GM06990 (cell line): ENCODE data around the gene TNRC6C.

ENCODE experiments used
- DNase-seq: peaks from one replicate; pipeline ENCODE4 v3.0.0-alpha.2; 2011; ENCODE audit not compliant: insufficient read length; ENCODE audit errors: extremely low read depth
- H3K27me3 ChIP-seq: replicated peaks from 2 replicates; pipeline ENCODE4 v1.6.0; 2011; ENCODE audit warnings: low read length; ENCODE audit not compliant: control insufficient read depth, insufficient read depth
- H3K36me3 ChIP-seq: 2 replicates; pipeline ENCODE4 v1.5.1; 2011; ENCODE audit warnings: low read length; ENCODE audit not compliant: control insufficient read depth, insufficient read depth
- H3K4me3 ChIP-seq: replicated peaks from 2 replicates; pipeline ENCODE4 v1.5.1; 2011; ENCODE audit warnings: low read depth, mild to moderate bottlenecking, control low read depth, low read length
- CTCF ChIP-seq: IDR thresholded peaks from 2 replicates; pipeline ENCODE4 v1.5.1; 2011; ENCODE audit warnings: low read length, control low read depth, mild to moderate bottlenecking, inconsistent platforms; ENCODE audit not compliant: insufficient read depth, poor library complexity, severe bottlenecking

Gene TNRC6C

DNA sequence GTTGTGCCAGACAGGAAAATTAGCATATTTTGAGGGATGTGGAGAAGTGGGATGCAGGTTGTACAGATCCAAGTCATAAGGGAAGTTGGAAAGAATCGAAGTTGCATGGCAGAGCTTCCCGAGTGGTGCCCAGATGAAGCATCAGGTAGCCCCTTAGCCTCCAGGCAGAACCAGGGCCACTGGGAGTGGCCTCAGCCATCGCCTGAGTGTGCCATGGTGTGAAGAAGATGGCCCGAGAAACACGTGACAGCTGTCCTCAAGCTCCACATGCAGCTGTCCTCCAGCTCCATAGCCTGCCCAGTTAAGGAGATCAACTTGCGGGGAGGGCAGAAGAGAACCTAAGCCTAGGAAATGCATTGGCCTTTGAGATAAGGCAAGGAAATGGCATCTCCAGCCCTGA lies 136.5 kb downstream of the TNRC6C start:
- no peak for DNase-seq
- no peaks in the 10 kb centered on the region for H3K27me3 ChIP-seq

DNA sequence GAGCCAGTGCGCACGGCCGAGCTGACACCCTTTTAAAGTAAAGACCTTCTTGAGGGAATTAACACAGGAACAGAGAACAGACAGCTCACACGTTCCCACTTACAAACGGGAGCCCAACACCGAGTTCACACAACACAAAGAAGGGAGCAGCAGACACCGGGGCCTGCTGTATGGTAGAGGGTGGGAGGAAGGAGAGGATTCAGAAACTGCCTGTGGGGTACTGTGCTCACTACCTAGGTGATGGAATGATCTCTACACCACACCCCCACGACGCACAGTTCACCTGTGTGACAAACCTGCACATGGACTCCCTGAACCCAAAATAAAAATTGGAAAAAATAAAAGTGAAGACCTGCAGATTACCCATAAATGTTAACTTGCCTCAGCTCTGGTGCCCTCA lies 137.6 kb downstream of the TNRC6C start:
- peaks cover 3% of the 10 kb centered on the region for H3K36me3 ChIP-seq
- no peak for DNase-seq
- H3K27me3 ChIP-seq = no peaks in the 10 kb centered on the region
- TF ChIP-seq CTCF = no peak
- no peak overlapping the region for H3K4me3 ChIP-seq

More for the DNA sequence above, 136.5 kb downstream of the TNRC6C start:
- Histone ChIP-seq H3K4me3 (no peak overlapping the region), H3K36me3 (peaks cover 3% of the 10 kb centered on the region)
- TF ChIP-seq CTCF = no peak

- H3K4me3 ChIP-seq = no peak overlapping the region
- TF ChIP-seq CTCF = no peak
- DNase-seq = no peak
- no peaks in the 10 kb centered on the region for H3K27me3 ChIP-seq
- no peaks in the 10 kb centered on the region; the same call in none of the 2 replicates for H3K36me3 ChIP-seq
Measured at GRCh38 chr17:78101112-78101511, 142.6 kb downstream of the TNRC6C start.

- no peak for DNase-seq
- Histone ChIP-seq H3K4me3 (no peak overlapping the region), H3K27me3 (no peaks in the 10 kb centered on the region), H3K36me3 (no peaks in the 10 kb centered on the region; the same call in none of the 2 replicates)
- TF ChIP-seq CTCF = no peak
Measured at GRCh38 chr17:78101542-78101941, 143.0 kb downstream of the TNRC6C start.

- no peak for DNase-seq
- Histone ChIP-seq H3K36me3 (no peaks in the 10 kb centered on the region; the same call in none of the 2 replicates), H3K4me3 (no peak overlapping the region), H3K27me3 (no peaks in the 10 kb centered on the region)
- TF ChIP-seq CTCF = no peak
Measured at GRCh38 chr17:78103311-78103710, 144.8 kb downstream of the TNRC6C start.

- Histone ChIP-seq H3K27me3 (no peaks in the 10 kb centered on the region), H3K4me3 (no peak overlapping the region), H3K36me3 (peaks cover 9% of the 10 kb centered on the region)
- no peak for TF ChIP-seq CTCF
- no peak for DNase-seq
Measured at GRCh38 chr17:78104540-78104941, 146.0 kb downstream of the TNRC6C start.
